Prostate gland (tissue), 2 donors: Measurements from ENCODE around the gene KRT33A. TPM values are rescaled to one million over a fixed set of nuclear protein-coding genes. Genes with fewer than 3 reads are reported as not detected.

Experiments used
- DNase-seq: peaks from one replicate; pipeline ENCODE4 v3.0.0-alpha.2; 2019; ENCODE audit warnings: low spot score
- H3K27ac ChIP-seq, 2 donors: fragments of 200-600 bp; sonication (generic); 2 replicates each; pipeline ENCODE4 v1.5.1; 2017 to 2019
- H3K27me3 ChIP-seq: fragments of 200-600 bp; sonication (generic); replicated peaks from 2 replicates; pipeline ENCODE4 v1.5.1; 2019; ENCODE audit not compliant: insufficient read depth
- H3K36me3 ChIP-seq, 2 donors: fragments of 200-600 bp; sonication (generic); 1 replicate in 1 of 2; 2 replicates in 1 of 2; pipeline versions ENCODE4 v1.5.1 to v1.8.1; 2017 to 2019
- H3K4me1 ChIP-seq: fragments of 200-600 bp; sonication (generic); replicated peaks from 2 replicates; pipeline ENCODE4 v1.5.1; 2019
- H3K4me3 ChIP-seq, 2 donors: fragments of 200-600 bp; sonication (generic); 2 replicates each; pipeline ENCODE4 v1.5.1; 2017 to 2019
- H3K9me3 ChIP-seq: fragments of 200-600 bp; sonication (generic); 2 replicates; pipeline ENCODE4 v1.5.1; 2017
- POLR2A ChIP-seq: fragments of 450-650 bp; IDR thresholded peaks from one replicate; pipeline ENCODE4 v1.6.1; 2016; ENCODE audit warnings: antibody characterized with exemption, mild to moderate bottlenecking
- POLR2AphosphoS5 ChIP-seq: sonication (generic); formaldehyde crosslinking; IDR thresholded peaks from one replicate; pipeline ENCODE4 v1.6.1; 2017; ENCODE audit warnings: antibody characterized with exemption
- WGBS: methylation state at CpG from one replicate; pipeline ENCODE4 v1.1.5; 2018; 5-methylcytosine and 5-hydroxymethylcytosine counted together
- intact Hi-C: fragments of 100-400 bp; cut with DNase I; formaldehyde crosslinking; loops from one replicate; pipeline ENCODE4 v1.14.2; 2022
- total RNA-seq, 2 donors: library from RNA; depleted of rRNA; stranded (reverse); fragments of >200 nt; gene quantifications; one replicate each; pipeline ENCODE4 v1.1.0, GENCODE V29; 2016
- TF ChIP-seq, protein P1 (sequence below), 4 experiments: fragments of 200-600 bp in 2 of 4; fragments of 450-650 bp in 2 of 4; sonication (generic) in 2 of 4; IDR thresholded peaks; 1 replicate in 3 of 4; 2 replicates in 1 of 4; pipeline ENCODE4 v1.5.1; 2016 to 2019; ENCODE audit warnings: antibody characterized with exemption in 4 of 4, mild to moderate bottlenecking in 2 of 4, moderate library complexity in 2 of 4

The KRT33A gene
- total RNA-seq, 2 donors from 2014 or later, result not detected

DNA sequence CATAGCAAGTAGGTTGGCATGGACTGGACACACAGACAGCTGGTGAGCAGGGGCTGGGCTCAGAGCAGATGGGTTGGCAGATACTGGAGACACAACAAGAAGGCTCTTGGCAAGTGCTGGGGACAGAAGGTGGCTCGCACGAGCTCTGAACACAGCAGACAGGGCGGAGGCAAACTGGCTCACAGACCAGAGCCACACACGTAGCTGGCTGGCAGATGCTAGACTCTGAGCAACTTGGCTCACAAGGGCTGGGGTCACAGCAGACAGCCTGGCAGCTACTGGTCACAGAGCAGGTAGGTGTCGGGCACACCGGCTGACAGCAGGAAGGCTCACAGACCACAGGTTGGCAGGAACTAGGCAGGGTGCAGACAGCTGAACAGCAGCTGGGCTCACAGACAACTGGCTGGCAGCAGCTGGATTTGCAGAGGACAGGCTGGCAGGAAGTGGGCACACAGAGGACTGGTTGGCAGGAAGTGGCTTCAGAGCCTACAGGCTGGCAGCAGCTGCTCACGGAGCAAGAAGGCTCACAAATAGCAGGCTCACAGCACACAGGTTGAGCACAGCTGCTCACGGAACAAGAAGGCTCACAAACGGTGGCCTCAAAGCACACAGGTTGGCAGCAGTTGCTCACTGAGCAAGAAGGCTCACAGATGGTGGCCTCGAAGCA is 42.2 kb downstream of the KRT33A start:
- H3K27ac ChIP-seq, result no peak overlapping the region
- no peaks in the 10 kb centered on the region for H3K36me3 ChIP-seq
- DNase-seq, result peak; percentile 44
- WGBS, result 26% methylated on average over 8 of the region's 10 CpGs
- no peaks in the 10 kb centered on the region for H3K27me3 ChIP-seq
- no peak overlapping the region for H3K4me3 ChIP-seq
- intact Hi-C loops, result no loop called here
- peak; percentile 31 for TF ChIP-seq POLR2AphosphoS5
- no peak for TF ChIP-seq POLR2A
- H3K9me3 ChIP-seq, result no peaks in the 10 kb centered on the region
- H3K4me1 ChIP-seq, result no peaks in the 10 kb centered on the region

DNA sequence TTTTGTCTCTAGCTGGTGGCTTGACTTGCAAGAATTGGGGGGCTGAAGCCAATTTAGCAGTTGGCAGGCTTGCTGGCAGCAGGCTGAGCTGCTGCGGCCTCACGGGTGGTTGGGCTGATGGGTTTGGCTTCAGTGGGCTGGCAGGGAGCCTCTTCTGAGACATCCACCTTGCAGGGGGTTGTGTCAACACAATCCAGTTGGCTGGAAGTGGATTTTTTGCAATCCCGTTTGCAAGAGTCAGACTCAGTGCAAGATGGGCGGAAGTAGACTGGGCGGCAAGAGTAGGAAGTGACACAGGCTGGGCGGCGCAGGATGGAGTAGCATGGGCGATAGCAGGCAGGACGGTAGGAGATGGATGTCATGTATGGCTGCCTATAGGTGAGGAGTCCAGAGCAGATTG is 43.0 kb downstream of the KRT33A start:
- no peak overlapping the region for H3K4me3 ChIP-seq
- TF ChIP-seq POLR2A (no peak), POLR2AphosphoS5 (no peak)
- TF ChIP-seq, protein P1, sequence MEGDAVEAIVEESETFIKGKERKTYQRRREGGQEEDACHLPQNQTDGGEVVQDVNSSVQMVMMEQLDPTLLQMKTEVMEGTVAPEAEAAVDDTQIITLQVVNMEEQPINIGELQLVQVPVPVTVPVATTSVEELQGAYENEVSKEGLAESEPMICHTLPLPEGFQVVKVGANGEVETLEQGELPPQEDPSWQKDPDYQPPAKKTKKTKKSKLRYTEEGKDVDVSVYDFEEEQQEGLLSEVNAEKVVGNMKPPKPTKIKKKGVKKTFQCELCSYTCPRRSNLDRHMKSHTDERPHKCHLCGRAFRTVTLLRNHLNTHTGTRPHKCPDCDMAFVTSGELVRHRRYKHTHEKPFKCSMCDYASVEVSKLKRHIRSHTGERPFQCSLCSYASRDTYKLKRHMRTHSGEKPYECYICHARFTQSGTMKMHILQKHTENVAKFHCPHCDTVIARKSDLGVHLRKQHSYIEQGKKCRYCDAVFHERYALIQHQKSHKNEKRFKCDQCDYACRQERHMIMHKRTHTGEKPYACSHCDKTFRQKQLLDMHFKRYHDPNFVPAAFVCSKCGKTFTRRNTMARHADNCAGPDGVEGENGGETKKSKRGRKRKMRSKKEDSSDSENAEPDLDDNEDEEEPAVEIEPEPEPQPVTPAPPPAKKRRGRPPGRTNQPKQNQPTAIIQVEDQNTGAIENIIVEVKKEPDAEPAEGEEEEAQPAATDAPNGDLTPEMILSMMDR (IDR thresholded peaks at IDR 0.05), result no peak
- 73% methylated on average over 9 of the region's 9 CpGs for WGBS
- no peaks in the 10 kb centered on the region for H3K27me3 ChIP-seq
- no peaks in the 10 kb centered on the region for H3K36me3 ChIP-seq
- no peak overlapping the region for H3K27ac ChIP-seq
- no peaks in the 10 kb centered on the region for H3K9me3 ChIP-seq
- no peaks in the 10 kb centered on the region for H3K4me1 ChIP-seq
- intact Hi-C loops, result no loop called here
- no peak for DNase-seq

DNA sequence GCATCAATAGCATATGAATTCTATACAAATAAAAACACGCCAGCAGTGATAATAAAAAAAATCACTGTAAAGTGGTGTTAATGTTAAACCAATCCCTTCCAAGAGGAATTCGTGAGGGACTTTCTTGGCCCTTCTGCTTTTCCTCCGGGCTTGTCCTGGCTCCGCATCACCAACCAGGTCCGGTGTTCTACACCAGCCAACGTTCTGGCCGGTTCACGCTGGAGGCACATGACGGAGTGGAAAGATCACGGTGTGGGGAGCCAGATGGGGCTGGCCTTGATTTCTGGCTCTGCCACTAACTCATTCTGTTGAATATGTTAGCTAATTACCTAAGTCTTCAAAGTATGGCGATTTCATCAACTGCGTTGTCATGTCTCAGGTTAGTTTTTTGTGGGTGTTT is 46.5 kb downstream of the KRT33A start:
- intact Hi-C loops, result no loop called here
- H3K4me3 ChIP-seq, result no peak overlapping the region
- H3K9me3 ChIP-seq, result no peaks in the 10 kb centered on the region
- no peaks in the 10 kb centered on the region for H3K4me1 ChIP-seq
- H3K27ac ChIP-seq, result no peak overlapping the region
- H3K27me3 ChIP-seq, result no peaks in the 10 kb centered on the region
- no peak for TF ChIP-seq POLR2AphosphoS5
- no peak for TF ChIP-seq POLR2A
- no peak for DNase-seq
- WGBS, result 83% methylated on average over 12 of the region's 12 CpGs
- no peaks in the 10 kb centered on the region for H3K36me3 ChIP-seq

DNA sequence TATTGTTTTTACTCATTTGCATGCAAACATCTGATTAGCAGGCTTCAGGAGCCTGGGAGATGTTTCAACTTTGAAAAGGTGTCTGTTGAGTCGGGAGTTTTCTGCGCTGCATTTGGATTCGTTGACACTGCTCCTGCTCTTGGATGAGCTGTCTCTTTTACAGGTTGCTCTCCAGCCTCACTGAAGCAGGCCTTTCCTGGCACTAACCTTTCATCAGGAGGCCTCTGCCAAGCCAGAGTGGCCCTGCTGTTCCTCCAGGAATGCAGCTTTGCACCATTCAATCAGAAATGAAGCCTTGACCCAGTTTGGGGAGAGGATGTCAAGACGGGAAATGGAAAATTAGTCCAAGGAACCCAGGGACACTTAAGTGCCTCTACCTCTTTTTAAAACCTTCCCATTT is 47.6 kb downstream of the KRT33A start:
- intact Hi-C loops, result no loop called here
- WGBS, result 74% methylated on average over 4 of the region's 4 CpGs
- H3K9me3 ChIP-seq, result no peaks in the 10 kb centered on the region
- TF ChIP-seq POLR2AphosphoS5 (no peak), POLR2A (no peak)
- TF ChIP-seq, protein P1 (IDR thresholded peaks at IDR 0.05), result no peak
- no peaks in the 10 kb centered on the region for H3K36me3 ChIP-seq
- DNase-seq, result no peak
- H3K27me3 ChIP-seq, result no peaks in the 10 kb centered on the region
- no peak overlapping the region for H3K4me3 ChIP-seq
- H3K4me1 ChIP-seq, result no peaks in the 10 kb centered on the region
- H3K27ac ChIP-seq, result no peak overlapping the region

DNA sequence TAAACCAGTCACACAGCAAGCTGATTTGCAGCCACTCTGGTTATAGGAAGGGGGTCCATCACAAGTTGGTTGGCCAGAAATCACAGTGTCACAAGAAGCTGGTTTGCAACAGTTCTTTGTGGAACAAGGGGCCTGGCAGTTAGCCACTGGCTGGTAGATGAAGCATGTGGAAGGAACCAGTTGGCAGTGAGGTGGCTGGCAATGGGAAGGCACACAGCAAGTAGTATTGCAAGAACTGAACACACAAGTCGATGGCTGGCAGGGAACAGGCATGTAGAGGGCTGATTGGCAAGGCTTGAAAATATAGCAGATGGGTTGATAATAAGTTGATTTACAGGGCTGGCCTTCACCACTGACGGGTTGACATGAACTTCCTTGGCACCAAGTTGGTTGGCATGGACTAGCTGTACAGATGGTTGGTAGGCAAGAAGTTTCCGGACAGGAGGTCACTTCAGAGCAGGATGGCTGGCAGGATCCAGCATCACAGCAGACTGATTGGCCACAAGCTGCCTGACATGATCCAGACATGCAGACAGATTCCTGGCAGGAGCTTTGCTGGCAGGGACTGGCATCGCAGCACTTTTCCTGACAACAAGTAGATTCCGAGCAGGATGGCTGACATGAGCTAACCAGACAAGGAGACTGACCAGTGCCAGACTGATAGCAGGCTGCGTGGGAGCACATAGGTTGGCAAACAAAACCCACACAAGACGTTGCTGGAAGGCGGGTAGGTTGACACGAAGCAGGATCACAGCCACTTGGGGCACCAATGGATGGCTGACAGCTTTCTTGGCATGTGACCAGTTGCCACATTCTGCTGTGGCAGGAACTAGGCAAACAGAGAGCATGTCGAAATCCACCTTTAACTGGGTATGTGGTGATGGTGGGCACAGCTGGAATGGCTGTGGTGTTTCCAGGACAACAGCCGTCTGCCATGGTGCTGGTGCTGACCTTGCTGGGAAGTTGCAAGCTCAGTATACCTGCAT is 48.4 kb downstream of the KRT33A start, which contains the start of gene KRTAP29-1:
Gene KRTAP29-1 (minus strand): TSS at position 936 of the 986 bp plus-strand sequence. CDS start 0 bp downstream, at position 936.
- H3K27me3 ChIP-seq, result no peaks in the 10 kb centered on the region
- TF ChIP-seq POLR2AphosphoS5, result peak; percentile 45
- TF ChIP-seq, protein P1 (IDR thresholded peaks at IDR 0.05), result no peak
- no peak for TF ChIP-seq POLR2A
- no peaks in the 10 kb centered on the region for H3K9me3 ChIP-seq
- no peak within 1 kb of the TSS for H3K27ac ChIP-seq
- intact Hi-C loops, result no loop called here
- no peaks in the 10 kb centered on the region for H3K36me3 ChIP-seq
- no peaks in the 10 kb centered on the region for H3K4me1 ChIP-seq
- no peak within 1 kb of the TSS for H3K4me3 ChIP-seq
- WGBS, result 52% methylated on average over 11 of the region's 11 CpGs
- peak; percentile 84 for DNase-seq
